HepG2 (cell line): ENCODE measurements around the gene GDF15. TPM values are rescaled to one million over a fixed set of nuclear protein-coding genes. Genes with fewer than 3 reads are reported as not detected.

Source experiments
- AKAP8 ChIP-seq: sonication (generic); formaldehyde crosslinking; IDR thresholded peaks from 2 replicates; pipeline ENCODE4 v1.5.1; 2020; ENCODE audit warnings: mild to moderate bottlenecking, missing genetic modification reagents
- CSRNP2 ChIP-seq: sonication (generic); formaldehyde crosslinking; conservative IDR thresholded peaks from 2 replicates; pipeline ENCODE4 v1.8.0; 2022; ENCODE audit warnings: low read depth, missing genetic modification reagents
- CTCF ChIP-seq: sonication (generic); formaldehyde crosslinking; IDR thresholded peaks from 2 replicates; pipeline ENCODE4 v1.5.0; 2020; ENCODE audit warnings: mild to moderate bottlenecking, missing genetic modification reagents, moderate library complexity
- KLF13 ChIP-seq: sonication (generic); formaldehyde crosslinking; IDR thresholded peaks from 2 replicates; pipeline ENCODE4 v1.4.0; 2020; ENCODE audit warnings: mild to moderate bottlenecking, missing genetic modification reagents
- KMT2A ChIP-seq: sonication (generic); formaldehyde crosslinking; IDR thresholded peaks from 2 replicates; pipeline ENCODE4 v1.4.0; 2020; ENCODE audit warnings: missing genetic modification reagents
- LRRFIP1 ChIP-seq: sonication (generic); formaldehyde crosslinking; conservative IDR thresholded peaks from 2 replicates; pipeline ENCODE4 v1.4.0; 2020; ENCODE audit warnings: missing genetic modification reagents
- MAX ChIP-seq: IDR thresholded peaks from 2 replicates; pipeline ENCODE4 v1.6.1; 2012; ENCODE audit warnings: inconsistent platforms
- NONO ChIP-seq, 2 experiments: fragments of 450-650 bp in 1 of 2; sonication (generic) in 1 of 2; formaldehyde crosslinking in 1 of 2; IDR thresholded peaks in 1 of 2; conservative IDR thresholded peaks in 1 of 2; 2 replicates each; pipeline versions ENCODE4 v1.6.1 to v1.8.0; 2017 to 2022; ENCODE audit warnings: mild to moderate bottlenecking in 1 of 2, missing genetic modification reagents in 1 of 2, moderate library complexity in 1 of 2
- SNAPC4 ChIP-seq: sonication (generic); formaldehyde crosslinking; IDR thresholded peaks from 2 replicates; pipeline ENCODE4 v1.4.0; 2020; ENCODE audit warnings: mild to moderate bottlenecking, missing genetic modification reagents
- TBL1XR1 ChIP-seq: fragments of 150-350 bp; IDR thresholded peaks from 2 replicates; pipeline ENCODE4 v1.6.1; 2014; ENCODE audit warnings: borderline replicate concordance, low read length; ENCODE audit not compliant: partially characterized antibody
- ZFX ChIP-seq: sonication (generic); formaldehyde crosslinking; IDR thresholded peaks from 2 replicates; pipeline ENCODE4 v1.4.0; 2020; ENCODE audit warnings: mild to moderate bottlenecking, low read depth, missing genetic modification reagents, moderate library complexity
- ZNF136 ChIP-seq: sonication (generic); formaldehyde crosslinking; IDR thresholded peaks from 2 replicates; pipeline ENCODE4 v1.8.1; 2022; ENCODE audit warnings: low read depth, mild to moderate bottlenecking, moderate library complexity, missing genetic modification reagents
- ZNF414 ChIP-seq: sonication (generic); formaldehyde crosslinking; IDR thresholded peaks from 2 replicates; pipeline ENCODE4 v1.5.0; 2020; ENCODE audit warnings: missing genetic modification reagents
- ZNF576 ChIP-seq: sonication (generic); formaldehyde crosslinking; IDR thresholded peaks from 2 replicates; pipeline ENCODE4 v1.4.0; 2020; ENCODE audit warnings: mild to moderate bottlenecking, missing genetic modification reagents
- ZZZ3 ChIP-seq: sonication (generic); formaldehyde crosslinking; IDR thresholded peaks from 2 replicates; pipeline ENCODE4 v1.4.0; 2020; ENCODE audit warnings: missing genetic modification reagents, mild to moderate bottlenecking, borderline replicate concordance
- polyA plus RNA-seq, 8 experiments: library from polyadenylated mRNA; depleted of rRNA in 3 of 8; stranded (reverse) in 7 of 8; unstranded in 1 of 8; fragments of >200 nt; fragmentation: Illumina TruSeq in 4 of 8; extraction: Trizol in 4 of 8; gene quantifications; 2 replicates each; pipeline versions ENCODE4 v1.2.1 to v1.2.3, GENCODE V29; 2011 to 2016; ENCODE audit warnings: low read depth in 4 of 8, missing spikeins in 1 of 8, mixed read lengths in 1 of 8; ENCODE audit not compliant: insufficient read depth in 1 of 8
- total RNA-seq, 5 experiments: library from RNA; depleted of rRNA; stranded (reverse); fragments of >200 nt; fragmentation: Illumina TruSeq; extraction: Trizol; gene quantifications; 2 replicates each; pipeline ENCODE4 v1.2.3, GENCODE V29; 2016; ENCODE audit warnings: low read depth in 1 of 5

Gene GDF15
- total and polyA plus RNA-seq, 2 of the 13 experiments (the other 11 are each of a cell fraction or from before 2014, with no cell fraction given): 146 to 422 TPM

GRCh38 chr19:18419195-18419698 is 33.3 kb downstream of the GDF15 start, which contains the start of gene SSBP4 (continued):
- TF ChIP-seq KLF13: no peak
- no peak for TF ChIP-seq ZZZ3
- TF ChIP-seq ZNF136 (CRISPR knock-in tag): no peak
- no peak for TF ChIP-seq ZNF414 (CRISPR knock-in tag)
- no peak for TF ChIP-seq SNAPC4
- TF ChIP-seq NONO (IDR thresholded peaks at IDR 0.05): no peak
- TF ChIP-seq NONO (CRISPR knock-in tag; conservative IDR thresholded peaks at IDR 0.05): no peak
- no peak for TF ChIP-seq LRRFIP1 (CRISPR knock-in tag)
- peak; percentile 34; the same call in 1 of the 2 replicates for TF ChIP-seq CTCF (CRISPR knock-in tag)
- TF ChIP-seq ZNF576 (CRISPR knock-in tag): no peak
- TF ChIP-seq MAX: peak; percentile 65; the same call in 1 of the 2 replicates
- TF ChIP-seq KMT2A (CRISPR knock-in tag): no peak
- peak; percentile 37 for TF ChIP-seq ZFX (CRISPR knock-in tag)
- no peak for TF ChIP-seq AKAP8
- TF ChIP-seq TBL1XR1: no peak
- TF ChIP-seq CSRNP2 (CRISPR knock-in tag): no peak
